Panc1 (cell line): ENCODE measurements around the gene GRPR.

Experiments used
- POLR2AphosphoS5 ChIP-seq: IDR thresholded peaks from 2 replicates; pipeline ENCODE4 v1.6.1; 2012; ENCODE audit warnings: mild to moderate bottlenecking, low read depth, low read length, moderate library complexity
- SIN3A ChIP-seq: IDR thresholded peaks from 2 replicates; pipeline ENCODE4 v1.6.1; 2012; ENCODE audit warnings: low read depth, mild to moderate bottlenecking, low read length, moderate library complexity, borderline replicate concordance; ENCODE audit not compliant: insufficient read depth

GRCh38 chrX:16148896-16149295, 25.5 kb downstream of the GRPR start:
- no peak for TF ChIP-seq POLR2AphosphoS5
- TF ChIP-seq SIN3A = no peak
